HFFc6 (cell line): Measurements from ENCODE around the gene CEP170B. TPM values are rescaled to one million over a fixed set of nuclear protein-coding genes. Genes with fewer than 3 reads are reported as not detected.

Experiments
- DNase-seq: peaks from one replicate; pipeline ENCODE4 v3.0.0-alpha.2; 2018
- H3K27ac Mint-ChIP-seq: 2 replicates; pipeline ENCODE4 v1.8.0; 2020; ENCODE audit warnings: mild to moderate bottlenecking, mixed read lengths
- H3K27me3 Mint-ChIP-seq: 2 replicates; pipeline ENCODE4 v1.8.0; 2021; ENCODE audit warnings: mild to moderate bottlenecking, moderate library complexity, mixed read lengths; ENCODE audit not compliant: insufficient read depth
- H3K36me3 Mint-ChIP-seq: 2 replicates; pipeline ENCODE4 v1.8.0; 2021; ENCODE audit warnings: low read depth, mixed read lengths
- H3K4me1 Mint-ChIP-seq: 2 replicates; pipeline ENCODE4 v1.8.0; 2020; ENCODE audit warnings: low read depth, mixed read lengths
- H3K4me3 Mint-ChIP-seq: 2 replicates; pipeline ENCODE4 v1.8.0; 2020; ENCODE audit warnings: mild to moderate bottlenecking, moderate library complexity, mixed read lengths
- H3K9me3 Mint-ChIP-seq: 2 replicates; pipeline ENCODE4 v1.8.0; 2020; ENCODE audit warnings: mild to moderate bottlenecking, mixed read lengths
- CTCF ChIP-seq: fragments of 200-600 bp; sonication (generic); IDR thresholded peaks from 2 replicates; pipeline ENCODE4 v1.5.0; 2021; ENCODE audit warnings: antibody characterized with exemption, mild to moderate bottlenecking
- total RNA-seq, 6 experiments: library from RNA; stranded (reverse); fragmentation: NEBNext Ultra II Directional; extraction: Animal tissue kit (Norgen Biotek cat#: 25700); gene quantifications; 2 replicates in 1 of 6; 3 replicates in 5 of 6; pipeline ENCODE4 v1.2.3, GENCODE V29; 2021

The CEP170B gene
- total RNA-seq, 6 experiments from 2014 or later = 29.9 to 34.9 (median 32.0) TPM

GRCh38 chr14:104841730-104842129 lies 23.3 kb upstream of the CEP170B start:
- H3K9me3 Mint-ChIP-seq = peaks cover 3% of the 10 kb centered on the region; the same call in 1 of the 2 replicates
- no peak for TF ChIP-seq CTCF
- no peaks in the 10 kb centered on the region for H3K36me3 Mint-ChIP-seq
- H3K4me3 Mint-ChIP-seq = no peak overlapping the region
- peaks cover 46% of the 10 kb centered on the region for H3K27me3 Mint-ChIP-seq
- no peak for DNase-seq
- no peak overlapping the region for H3K27ac Mint-ChIP-seq
- H3K4me1 Mint-ChIP-seq = peaks cover 10% of the 10 kb centered on the region

GRCh38 chr14:104843006-104843405 lies 22.1 kb upstream of the CEP170B start:
- no peaks in the 10 kb centered on the region for H3K36me3 Mint-ChIP-seq
- no peak for TF ChIP-seq CTCF
- H3K4me1 Mint-ChIP-seq = peaks cover 10% of the 10 kb centered on the region
- no peak overlapping the region for H3K4me3 Mint-ChIP-seq
- H3K27ac Mint-ChIP-seq = no peak overlapping the region
- DNase-seq = no peak
- H3K9me3 Mint-ChIP-seq = peaks cover 3% of the 10 kb centered on the region; the same call in 1 of the 2 replicates
- H3K27me3 Mint-ChIP-seq = peaks cover 52% of the 10 kb centered on the region

GRCh38 chr14:104843442-104844305 lies 21.4 kb upstream of the CEP170B start:
- DNase-seq = no peak
- Mint-ChIP-seq H3K9me3 (peaks cover 3% of the 10 kb centered on the region; the same call in 1 of the 2 replicates), H3K27ac (no peak overlapping the region), H3K27me3 (peaks cover 49% of the 10 kb centered on the region), H3K4me3 (peak overlapping the region; percentile 32; the same call in 1 of the 2 replicates), H3K36me3 (no peaks in the 10 kb centered on the region), H3K4me1 (peaks cover 10% of the 10 kb centered on the region)
- no peak for TF ChIP-seq CTCF

- no peak overlapping the region for H3K27ac Mint-ChIP-seq
- H3K36me3 Mint-ChIP-seq = no peaks in the 10 kb centered on the region
- no peak for DNase-seq
- no peak for TF ChIP-seq CTCF
- peaks cover 3% of the 10 kb centered on the region; the same call in 1 of the 2 replicates for H3K9me3 Mint-ChIP-seq
- H3K4me1 Mint-ChIP-seq = peaks cover 10% of the 10 kb centered on the region
- H3K4me3 Mint-ChIP-seq = no peak overlapping the region
- peaks cover 47% of the 10 kb centered on the region for H3K27me3 Mint-ChIP-seq
These were observed 20.6 kb upstream of the CEP170B start for GRCh38 chr14:104844306-104845032.

- DNase-seq = no peak
- Mint-ChIP-seq H3K27me3 (peaks cover 51% of the 10 kb centered on the region), H3K4me1 (peaks cover 10% of the 10 kb centered on the region), H3K36me3 (no peaks in the 10 kb centered on the region), H3K4me3 (no peak overlapping the region), H3K9me3 (peaks cover 3% of the 10 kb centered on the region; the same call in 1 of the 2 replicates), H3K27ac (no peak overlapping the region)
- TF ChIP-seq CTCF = no peak
These were observed 19.9 kb upstream of the CEP170B start for GRCh38 chr14:104845033-104845666.
